CD8-positive, alpha-beta memory T cell (primary cell): ENCODE results near the gene CHD8. TPM values are rescaled to one million over a fixed set of nuclear protein-coding genes. Genes with fewer than 3 reads are reported as not detected.
A peak's percentile ranks its signal among the peaks of the same experiment; 100 is the strongest.

Experiments
- CTCF ChIA-PET: fragments of 350-600 bp; sonication (Branson Sonifier 250); formaldehyde crosslinking; loops from one replicate; lab custom pipeline; 2021; ENCODE audit warnings: antibody characterized with exemption; lab: Charles Lee
- POLR2A ChIA-PET: fragments of 350-600 bp; sonication (Branson Sonifier 250); formaldehyde crosslinking; loops from one replicate; lab custom pipeline; 2021; ENCODE audit warnings: antibody characterized with exemption; lab: Charles Lee
- DNase-seq, 5 donors: peaks; one replicate each; pipeline versions ENCODE4 v3.0.0 to v3.0.0-alpha.2; 2020 to 2022; ENCODE audit warnings: mixed read lengths in 1 of 5
- H3K27ac ChIP-seq: one replicate; pipeline ENCODE4 v1.7.0; 2013; ENCODE audit warnings: low read depth, mild to moderate bottlenecking, low read length, moderate library complexity
- H3K27me3 ChIP-seq: 2 replicates; pipeline ENCODE4 v1.7.0; 2013; ENCODE audit warnings: low read length, mild to moderate bottlenecking; ENCODE audit not compliant: insufficient read depth, poor library complexity, severe bottlenecking
- H3K36me3 ChIP-seq: 2 replicates; pipeline ENCODE4 v1.7.0; 2013; ENCODE audit warnings: mild to moderate bottlenecking, low read length, moderate library complexity; ENCODE audit not compliant: insufficient read depth
- H3K4me1 ChIP-seq: 2 replicates; pipeline ENCODE4 v1.7.0; 2013; ENCODE audit warnings: mild to moderate bottlenecking, low read length, moderate library complexity; ENCODE audit not compliant: insufficient read depth
- H3K4me3 ChIP-seq: 2 replicates; pipeline ENCODE4 v1.7.0; 2013; ENCODE audit warnings: mild to moderate bottlenecking, low read length
- H3K9me3 ChIP-seq: 2 replicates; pipeline ENCODE4 v1.7.0; 2013; ENCODE audit warnings: mild to moderate bottlenecking, low read length
- H3K27ac Mint-ChIP-seq, 8 donors: one replicate each; pipeline ENCODE4 v1.8.0; 2020 to 2021; ENCODE audit warnings: mixed read lengths in 8 of 8, mild to moderate bottlenecking in 6 of 8, inconsistent platforms in 3 of 8, moderate library complexity in 3 of 8
- H3K27me3 Mint-ChIP-seq, 2 donors: one replicate each; pipeline ENCODE4 v1.8.0; 2020 to 2021; ENCODE audit warnings: mixed read lengths in 2 of 2, mild to moderate bottlenecking in 1 of 2, moderate library complexity in 1 of 2
- H3K36me3 Mint-ChIP-seq, 3 donors: one replicate each; pipeline ENCODE4 v1.8.0; 2020 to 2021; ENCODE audit warnings: mixed read lengths in 3 of 3, inconsistent platforms in 1 of 3, mild to moderate bottlenecking in 1 of 3
- H3K4me1 Mint-ChIP-seq, 3 donors: one replicate each; pipeline ENCODE4 v1.8.0; 2020 to 2021; ENCODE audit warnings: mixed read lengths in 3 of 3, inconsistent platforms in 1 of 3, mild to moderate bottlenecking in 1 of 3
- H3K4me3 Mint-ChIP-seq, 7 donors: one replicate each; pipeline ENCODE4 v1.8.0; 2020 to 2021; ENCODE audit warnings: mixed read lengths in 7 of 7, mild to moderate bottlenecking in 6 of 7, moderate library complexity in 4 of 7, inconsistent platforms in 2 of 7
- H3K9me3 Mint-ChIP-seq, 5 donors: one replicate each; pipeline ENCODE4 v1.8.0; 2020 to 2022; ENCODE audit warnings: mixed read lengths in 5 of 5, mild to moderate bottlenecking in 3 of 5, moderate library complexity in 2 of 5, inconsistent platforms in 1 of 5
- polyA plus RNA-seq: library from polyadenylated mRNA; unstranded; fragments of 300-500 nt; fragmentation: Illumina TruSeq; gene quantifications from one replicate; pipeline ENCODE4 v1.2.3, GENCODE V29; 2021
- total RNA-seq, 2 experiments: library from RNA; stranded (reverse); gene quantifications; one replicate each; pipeline ENCODE4 v1.2.3, GENCODE V29; 2021

Gene CHD8
- total and polyA plus RNA-seq, 3 experiments from 2014 or later, result 33.6 to 96.1 (median 90.0) TPM

GRCh38 chr14:21356511-21356910 is 99.4 kb downstream of the CHD8 start:
- H3K27ac Mint-ChIP-seq, result peak overlapping the region in 2 of 8 donors; percentile 5 to 36
- no peak for DNase-seq
- no peaks in the 10 kb centered on the region for H3K27me3 Mint-ChIP-seq
- ChIA-PET POLR2A (no interaction called here), CTCF (no interaction called here)
- Histone ChIP-seq H3K36me3 (peaks cover 62% of the 10 kb centered on the region), H3K9me3 (no peaks in the 10 kb centered on the region), H3K4me3 (no peak overlapping the region), H3K27me3 (no peaks in the 10 kb centered on the region), H3K4me1 (no peaks in the 10 kb centered on the region), H3K27ac (no peak overlapping the region)
- H3K4me1 Mint-ChIP-seq, result no peaks in the 10 kb centered on the region
- H3K9me3 Mint-ChIP-seq, result no peaks in the 10 kb centered on the region
- H3K4me3 Mint-ChIP-seq, result no peak overlapping the region
- peaks cover 23 to 93% (median 51%) of the 10 kb centered on the region in 3 donors for H3K36me3 Mint-ChIP-seq

GRCh38 chr14:21352587-21352986 is 103.3 kb downstream of the CHD8 start:
- H3K27me3 Mint-ChIP-seq, result peaks cover 0 to 2% of the 10 kb centered on the region in 2 donors
- Histone ChIP-seq H3K9me3 (no peaks in the 10 kb centered on the region), H3K27me3 (no peaks in the 10 kb centered on the region), H3K4me1 (no peaks in the 10 kb centered on the region), H3K4me3 (no peak overlapping the region), H3K36me3 (peaks cover 47% of the 10 kb centered on the region), H3K27ac (no peak overlapping the region)
- DNase-seq, result no peak
- ChIA-PET CTCF (no interaction called here), POLR2A (no interaction called here)
- H3K9me3 Mint-ChIP-seq, result no peaks in the 10 kb centered on the region
- H3K4me1 Mint-ChIP-seq, result no peaks in the 10 kb centered on the region
- no peak overlapping the region for H3K4me3 Mint-ChIP-seq
- H3K27ac Mint-ChIP-seq, result peak overlapping the region in 2 of 8 donors; percentile 10 to 95
- peaks cover 18 to 67% (median 38%) of the 10 kb centered on the region in 3 donors for H3K36me3 Mint-ChIP-seq

- no peaks in the 10 kb centered on the region for H3K9me3 ChIP-seq
- POLR2A ChIA-PET, result no interaction called here
- H3K4me1 ChIP-seq, result no peaks in the 10 kb centered on the region
- no peaks in the 10 kb centered on the region for H3K4me1 Mint-ChIP-seq
- peaks cover 2 to 7% of the 10 kb centered on the region in 2 donors for H3K27me3 Mint-ChIP-seq
- CTCF ChIA-PET, result no interaction called here
- H3K27ac Mint-ChIP-seq, result peak overlapping the region in 4 of 8 donors; percentile 2 to 58 (median 30)
- H3K36me3 Mint-ChIP-seq, result peaks cover 13 to 47% (median 32%) of the 10 kb centered on the region in 3 donors
- H3K4me3 Mint-ChIP-seq, result no peak overlapping the region
- no peak overlapping the region for H3K27ac ChIP-seq
- peaks cover 29% of the 10 kb centered on the region for H3K36me3 ChIP-seq
- H3K4me3 ChIP-seq, result no peak overlapping the region
- no peaks in the 10 kb centered on the region for H3K27me3 ChIP-seq
- H3K9me3 Mint-ChIP-seq, result no peaks in the 10 kb centered on the region
- no peak for DNase-seq
Observed at GRCh38 chr14:21350539-21350938, 105.4 kb downstream of the CHD8 start.

- Histone ChIP-seq H3K27me3 (no peaks in the 10 kb centered on the region), H3K4me1 (no peaks in the 10 kb centered on the region), H3K27ac (no peak overlapping the region), H3K9me3 (no peaks in the 10 kb centered on the region), H3K4me3 (no peak overlapping the region), H3K36me3 (peaks cover 12% of the 10 kb centered on the region)
- ChIA-PET POLR2A (interaction anchor here (0.5 kb wide), 1 partner anchor 51 kb away, joined by 8 read pairs; no protein-coding TSS in a partner anchor), CTCF (interaction anchor here (1.3 kb wide), 1 partner anchor 107 kb away, joined by 3 read pairs; no protein-coding TSS in a partner anchor)
- Mint-ChIP-seq H3K36me3 (peaks cover 0 to 17% (median 9%) of the 10 kb centered on the region in 3 donors), H3K4me1 (peaks cover 4 to 5% (median 5%) of the 10 kb centered on the region in 3 donors), H3K27me3 (peaks cover 8 to 11% of the 10 kb centered on the region in 2 donors), H3K4me3 (no peak overlapping the region), H3K9me3 (no peaks in the 10 kb centered on the region), H3K27ac (no peak overlapping the region)
- DNase-seq, result no peak
Observed at GRCh38 chr14:21347201-21347600, 108.7 kb downstream of the CHD8 start.

GRCh38 chr14:21346532-21347135 is 109.3 kb downstream of the CHD8 start:
- Histone ChIP-seq H3K27ac (no peak overlapping the region), H3K36me3 (peaks cover 9% of the 10 kb centered on the region), H3K9me3 (no peaks in the 10 kb centered on the region), H3K4me3 (no peak overlapping the region), H3K27me3 (no peaks in the 10 kb centered on the region), H3K4me1 (no peaks in the 10 kb centered on the region)
- Mint-ChIP-seq H3K27ac (no peak overlapping the region), H3K36me3 (peaks cover 0 to 11% (median 4%) of the 10 kb centered on the region in 3 donors), H3K4me3 (no peak overlapping the region), H3K4me1 (peaks cover 4 to 5% (median 5%) of the 10 kb centered on the region in 3 donors), H3K27me3 (peaks cover 8 to 11% of the 10 kb centered on the region in 2 donors), H3K9me3 (no peaks in the 10 kb centered on the region)
- ChIA-PET CTCF (interaction anchor here (1.3 kb wide), 1 partner anchor 106 kb away, joined by 3 read pairs; no protein-coding TSS in a partner anchor), POLR2A (interaction anchor here (0.5 kb wide), 1 partner anchor 50 kb away, joined by 8 read pairs; no protein-coding TSS in a partner anchor)
- DNase-seq, result no peak

GRCh38 chr14:21343035-21343794 is 112.7 kb downstream of the CHD8 start:
- Mint-ChIP-seq H3K36me3 (no peaks in the 10 kb centered on the region), H3K4me1 (peaks cover 4 to 5% (median 5%) of the 10 kb centered on the region in 3 donors), H3K27me3 (peaks cover 6 to 18% of the 10 kb centered on the region in 2 donors), H3K27ac (no peak overlapping the region), H3K9me3 (no peaks in the 10 kb centered on the region), H3K4me3 (no peak overlapping the region)
- DNase-seq, result no peak
- Histone ChIP-seq H3K9me3 (no peaks in the 10 kb centered on the region), H3K27me3 (no peaks in the 10 kb centered on the region), H3K4me3 (no peak overlapping the region), H3K27ac (no peak overlapping the region), H3K36me3 (no peaks in the 10 kb centered on the region), H3K4me1 (no peaks in the 10 kb centered on the region)
- CTCF ChIA-PET, result interaction anchor here (0.6 kb wide), 2 partner anchors 23 to 177 kb away, joined by 3 to 4 read pairs; no protein-coding TSS in a partner anchor
- POLR2A ChIA-PET, result no interaction called here
